Subcutaneous adipose tissue (tissue), 4 donors: ENCODE results near the gene PRR23A. TPM values are rescaled to one million over a fixed set of nuclear protein-coding genes. Genes with fewer than 3 reads are reported as not detected.

Experiments
- CTCF ChIP-seq: fragments of 450-650 bp; IDR thresholded peaks from one replicate; pipeline ENCODE4 v1.5.1; 2016; ENCODE audit warnings: low read depth, mild to moderate bottlenecking, control low read depth, antibody characterized with exemption, moderate library complexity
- total RNA-seq, 4 donors: library from RNA; depleted of rRNA; stranded (reverse); fragments of >200 nt; gene quantifications; one replicate each; pipeline ENCODE4 v1.1.0, GENCODE V29; 2016

The PRR23A gene
- total RNA-seq = not detected

- no peak for TF ChIP-seq CTCF
Observed at GRCh38 chr3:139006051-139006716, at the start of gene PRR23A. Gene PRR23A (minus strand): TSS chr3:139006268. CDS start chr3:139006268, 0 bp downstream.

- no peak for TF ChIP-seq CTCF
Observed at GRCh38 chr3:139052802-139053600, 46.9 kb upstream of the PRR23A start.

GRCh38 chr3:139044366-139045210 is 38.5 kb upstream of the PRR23A start, which contains the start of gene PRR23C:
Gene PRR23C (minus strand): TSS chr3:139044892. CDS start chr3:139044620, 272 bp downstream.
- no peak for TF ChIP-seq CTCF

- no peak for TF ChIP-seq CTCF
Observed at GRCh38 chr3:139043554-139044365, 37.7 kb upstream of the PRR23A start.

- TF ChIP-seq CTCF = no peak
Observed at GRCh38 chr3:139037478-139037877, 31.4 kb upstream of the PRR23A start.

GRCh38 chr3:139032326-139033002 is 26.4 kb upstream of the PRR23A start:
- TF ChIP-seq CTCF = no peak
